ENCODE data around the gene USP44. TPM values are rescaled to one million over a fixed set of nuclear protein-coding genes. Genes with fewer than 3 reads are reported as not detected.

Gene USP44
- total and polyA plus RNA-seq, 2 experiments from 2014 or later = 235 to 248 TPM

DNA sequence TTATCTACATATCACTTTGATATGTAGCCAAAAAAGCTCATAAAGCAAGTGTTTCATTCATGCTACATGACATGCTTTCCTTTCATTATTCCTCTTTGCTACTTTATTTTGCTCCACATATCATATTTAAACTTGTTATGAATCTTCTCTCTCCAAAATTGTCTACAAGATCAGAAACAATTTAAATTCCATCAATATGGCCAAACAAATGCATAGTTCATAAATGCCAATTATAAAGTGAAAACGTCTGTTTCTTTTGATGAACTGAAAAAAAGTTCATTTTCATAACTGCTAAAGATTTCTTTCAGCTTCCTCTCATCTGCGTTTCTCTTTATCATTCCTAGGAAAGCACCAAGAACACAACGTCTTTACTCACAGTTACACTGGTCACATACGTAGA, 22.8 kb downstream of the USP44 start:
- Mint-ChIP-seq H3K4me1 (peaks cover 25% of the 10 kb centered on the region), H3K27me3 (ENCODE audit: insufficient read depth, low read depth, poor library complexity) (peaks cover 12% of the 10 kb centered on the region), H3K36me3 (ENCODE audit: low read depth) (peaks cover 89% of the 10 kb centered on the region), H3K27ac (0 out of 2 replicates have a peak overlapping the region, but pooled peaks have one; percentile 18), H3K4me3 (no peak overlapping the region), H3K9me3 (no peaks in the 10 kb centered on the region; the same call in 2 of the 3 replicates)
- Histone ChIP-seq H3K27me3 (ENCODE audit: insufficient read depth) (no peaks in the 10 kb centered on the region), H3K4me2 (no peak overlapping the region), H3F3A (replicated peaks; ENCODE audit: low read depth) (0 out of 2 replicates have a peak, but pooled peaks cover 22% of the 10 kb centered on the region), H3K4me3 (no peak overlapping the region), H3K36me3 (ENCODE audit: insufficient read depth) (peaks cover 64% of the 10 kb centered on the region), H3K4me1 (ENCODE audit: insufficient read depth) (peaks cover 13% of the 10 kb centered on the region), H3K9me2 (ENCODE audit: insufficient read depth) (no peaks in the 10 kb centered on the region), H4K20me1 (replicated peaks; ENCODE audit: insufficient read depth) (peaks cover 83% of the 10 kb centered on the region), H3K79me2 (replicated peaks; ENCODE audit: insufficient read depth) (peaks cover 100% of the 10 kb centered on the region), H2AFZ (no peak overlapping the region), H3K27ac (ENCODE audit: low read depth) (no peak overlapping the region)
- TF ChIP-seq EZH2 (IDR thresholded peaks at IDR 0.05; ENCODE audit: low read depth, unreplicated experiment) (no peak), NANOG (IDR thresholded peaks at IDR 0.05; ENCODE audit: borderline replicate concordance) (no peak), CREB1 (CRISPR knock-in tag; IDR thresholded peaks at IDR 0.05; ENCODE audit: low read depth) (no peak), EZH2phosphoT487 (IDR thresholded peaks at IDR 0.05; ENCODE audit: unreplicated experiment) (no peak), POLR2AphosphoS5 (IDR thresholded peaks at IDR 0.05; ENCODE audit: low read depth) (no peak), JUNB (IDR thresholded peaks at IDR 0.05; ENCODE audit: unreplicated experiment) (no peak), ZNF331 (CRISPR knock-in tag; IDR thresholded peaks at IDR 0.05; ENCODE audit: low read depth) (no peak), STAT1 (IDR thresholded peaks at IDR 0.05; ENCODE audit: unreplicated experiment) (no peak), ZNF114 (CRISPR knock-in tag; IDR thresholded peaks at IDR 0.05) (no peak)
- TF ChIP-seq, protein P1, sequence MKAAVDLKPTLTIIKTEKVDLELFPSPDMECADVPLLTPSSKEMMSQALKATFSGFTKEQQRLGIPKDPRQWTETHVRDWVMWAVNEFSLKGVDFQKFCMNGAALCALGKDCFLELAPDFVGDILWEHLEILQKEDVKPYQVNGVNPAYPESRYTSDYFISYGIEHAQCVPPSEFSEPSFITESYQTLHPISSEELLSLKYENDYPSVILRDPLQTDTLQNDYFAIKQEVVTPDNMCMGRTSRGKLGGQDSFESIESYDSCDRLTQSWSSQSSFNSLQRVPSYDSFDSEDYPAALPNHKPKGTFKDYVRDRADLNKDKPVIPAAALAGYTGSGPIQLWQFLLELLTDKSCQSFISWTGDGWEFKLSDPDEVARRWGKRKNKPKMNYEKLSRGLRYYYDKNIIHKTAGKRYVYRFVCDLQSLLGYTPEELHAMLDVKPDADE (IDR thresholded peaks at IDR 0.05) = no peak
- TF ChIP-seq, protein P2, sequence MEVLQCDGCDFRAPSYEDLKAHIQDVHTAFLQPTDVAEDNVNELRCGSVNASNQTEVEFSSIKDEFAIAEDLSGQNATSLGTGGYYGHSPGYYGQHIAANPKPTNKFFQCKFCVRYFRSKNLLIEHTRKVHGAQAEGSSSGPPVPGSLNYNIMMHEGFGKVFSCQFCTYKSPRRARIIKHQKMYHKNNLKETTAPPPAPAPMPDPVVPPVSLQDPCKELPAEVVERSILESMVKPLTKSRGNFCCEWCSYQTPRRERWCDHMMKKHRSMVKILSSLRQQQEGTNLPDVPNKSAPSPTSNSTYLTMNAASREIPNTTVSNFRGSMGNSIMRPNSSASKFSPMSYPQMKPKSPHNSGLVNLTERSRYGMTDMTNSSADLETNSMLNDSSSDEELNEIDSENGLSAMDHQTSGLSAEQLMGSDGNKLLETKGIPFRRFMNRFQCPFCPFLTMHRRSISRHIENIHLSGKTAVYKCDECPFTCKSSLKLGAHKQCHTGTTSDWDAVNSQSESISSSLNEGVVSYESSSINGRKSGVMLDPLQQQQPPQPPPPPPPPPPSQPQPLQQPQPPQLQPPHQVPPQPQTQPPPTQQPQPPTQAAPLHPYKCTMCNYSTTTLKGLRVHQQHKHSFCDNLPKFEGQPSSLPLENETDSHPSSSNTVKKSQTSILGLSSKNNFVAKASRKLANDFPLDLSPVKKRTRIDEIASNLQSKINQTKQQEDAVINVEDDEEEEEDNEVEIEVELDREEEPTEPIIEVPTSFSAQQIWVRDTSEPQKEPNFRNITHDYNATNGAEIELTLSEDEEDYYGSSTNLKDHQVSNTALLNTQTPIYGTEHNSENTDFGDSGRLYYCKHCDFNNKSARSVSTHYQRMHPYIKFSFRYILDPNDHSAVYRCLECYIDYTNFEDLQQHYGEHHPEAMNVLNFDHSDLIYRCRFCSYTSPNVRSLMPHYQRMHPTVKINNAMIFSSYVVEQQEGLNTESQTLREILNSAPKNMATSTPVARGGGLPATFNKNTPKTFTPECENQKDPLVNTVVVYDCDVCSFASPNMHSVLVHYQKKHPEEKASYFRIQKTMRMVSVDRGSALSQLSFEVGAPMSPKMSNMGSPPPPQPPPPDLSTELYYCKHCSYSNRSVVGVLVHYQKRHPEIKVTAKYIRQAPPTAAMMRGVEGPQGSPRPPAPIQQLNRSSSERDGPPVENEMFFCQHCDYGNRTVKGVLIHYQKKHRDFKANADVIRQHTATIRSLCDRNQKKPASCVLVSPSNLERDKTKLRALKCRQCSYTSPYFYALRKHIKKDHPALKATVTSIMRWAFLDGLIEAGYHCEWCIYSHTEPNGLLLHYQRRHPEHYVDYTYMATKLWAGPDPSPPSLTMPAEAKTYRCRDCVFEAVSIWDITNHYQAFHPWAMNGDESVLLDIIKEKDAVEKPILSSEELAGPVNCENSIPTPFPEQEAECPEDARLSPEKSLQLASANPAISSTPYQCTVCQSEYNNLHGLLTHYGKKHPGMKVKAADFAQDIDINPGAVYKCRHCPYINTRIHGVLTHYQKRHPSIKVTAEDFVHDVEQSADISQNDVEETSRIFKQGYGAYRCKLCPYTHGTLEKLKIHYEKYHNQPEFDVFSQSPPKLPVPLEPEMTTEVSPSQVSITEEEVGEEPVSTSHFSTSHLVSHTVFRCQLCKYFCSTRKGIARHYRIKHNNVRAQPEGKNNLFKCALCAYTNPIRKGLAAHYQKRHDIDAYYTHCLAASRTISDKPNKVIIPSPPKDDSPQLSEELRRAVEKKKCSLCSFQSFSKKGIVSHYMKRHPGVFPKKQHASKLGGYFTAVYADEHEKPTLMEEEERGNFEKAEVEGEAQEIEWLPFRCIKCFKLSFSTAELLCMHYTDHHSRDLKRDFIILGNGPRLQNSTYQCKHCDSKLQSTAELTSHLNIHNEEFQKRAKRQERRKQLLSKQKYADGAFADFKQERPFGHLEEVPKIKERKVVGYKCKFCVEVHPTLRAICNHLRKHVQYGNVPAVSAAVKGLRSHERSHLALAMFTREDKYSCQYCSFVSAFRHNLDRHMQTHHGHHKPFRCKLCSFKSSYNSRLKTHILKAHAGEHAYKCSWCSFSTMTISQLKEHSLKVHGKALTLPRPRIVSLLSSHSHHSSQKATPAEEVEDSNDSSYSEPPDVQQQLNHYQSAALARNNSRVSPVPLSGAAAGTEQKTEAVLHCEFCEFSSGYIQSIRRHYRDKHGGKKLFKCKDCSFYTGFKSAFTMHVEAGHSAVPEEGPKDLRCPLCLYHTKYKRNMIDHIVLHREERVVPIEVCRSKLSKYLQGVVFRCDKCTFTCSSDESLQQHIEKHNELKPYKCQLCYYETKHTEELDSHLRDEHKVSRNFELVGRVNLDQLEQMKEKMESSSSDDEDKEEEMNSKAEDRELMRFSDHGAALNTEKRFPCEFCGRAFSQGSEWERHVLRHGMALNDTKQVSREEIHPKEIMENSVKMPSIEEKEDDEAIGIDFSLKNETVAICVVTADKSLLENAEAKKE (CRISPR knock-in tag; IDR thresholded peaks at IDR 0.05) = no peak
- TF ChIP-seq, protein P3, sequence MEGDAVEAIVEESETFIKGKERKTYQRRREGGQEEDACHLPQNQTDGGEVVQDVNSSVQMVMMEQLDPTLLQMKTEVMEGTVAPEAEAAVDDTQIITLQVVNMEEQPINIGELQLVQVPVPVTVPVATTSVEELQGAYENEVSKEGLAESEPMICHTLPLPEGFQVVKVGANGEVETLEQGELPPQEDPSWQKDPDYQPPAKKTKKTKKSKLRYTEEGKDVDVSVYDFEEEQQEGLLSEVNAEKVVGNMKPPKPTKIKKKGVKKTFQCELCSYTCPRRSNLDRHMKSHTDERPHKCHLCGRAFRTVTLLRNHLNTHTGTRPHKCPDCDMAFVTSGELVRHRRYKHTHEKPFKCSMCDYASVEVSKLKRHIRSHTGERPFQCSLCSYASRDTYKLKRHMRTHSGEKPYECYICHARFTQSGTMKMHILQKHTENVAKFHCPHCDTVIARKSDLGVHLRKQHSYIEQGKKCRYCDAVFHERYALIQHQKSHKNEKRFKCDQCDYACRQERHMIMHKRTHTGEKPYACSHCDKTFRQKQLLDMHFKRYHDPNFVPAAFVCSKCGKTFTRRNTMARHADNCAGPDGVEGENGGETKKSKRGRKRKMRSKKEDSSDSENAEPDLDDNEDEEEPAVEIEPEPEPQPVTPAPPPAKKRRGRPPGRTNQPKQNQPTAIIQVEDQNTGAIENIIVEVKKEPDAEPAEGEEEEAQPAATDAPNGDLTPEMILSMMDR (conservative IDR thresholded peaks at IDR 0.05; ENCODE audit: low read depth in 2 of 2) = no peak
- TF ChIP-seq, protein P4, sequence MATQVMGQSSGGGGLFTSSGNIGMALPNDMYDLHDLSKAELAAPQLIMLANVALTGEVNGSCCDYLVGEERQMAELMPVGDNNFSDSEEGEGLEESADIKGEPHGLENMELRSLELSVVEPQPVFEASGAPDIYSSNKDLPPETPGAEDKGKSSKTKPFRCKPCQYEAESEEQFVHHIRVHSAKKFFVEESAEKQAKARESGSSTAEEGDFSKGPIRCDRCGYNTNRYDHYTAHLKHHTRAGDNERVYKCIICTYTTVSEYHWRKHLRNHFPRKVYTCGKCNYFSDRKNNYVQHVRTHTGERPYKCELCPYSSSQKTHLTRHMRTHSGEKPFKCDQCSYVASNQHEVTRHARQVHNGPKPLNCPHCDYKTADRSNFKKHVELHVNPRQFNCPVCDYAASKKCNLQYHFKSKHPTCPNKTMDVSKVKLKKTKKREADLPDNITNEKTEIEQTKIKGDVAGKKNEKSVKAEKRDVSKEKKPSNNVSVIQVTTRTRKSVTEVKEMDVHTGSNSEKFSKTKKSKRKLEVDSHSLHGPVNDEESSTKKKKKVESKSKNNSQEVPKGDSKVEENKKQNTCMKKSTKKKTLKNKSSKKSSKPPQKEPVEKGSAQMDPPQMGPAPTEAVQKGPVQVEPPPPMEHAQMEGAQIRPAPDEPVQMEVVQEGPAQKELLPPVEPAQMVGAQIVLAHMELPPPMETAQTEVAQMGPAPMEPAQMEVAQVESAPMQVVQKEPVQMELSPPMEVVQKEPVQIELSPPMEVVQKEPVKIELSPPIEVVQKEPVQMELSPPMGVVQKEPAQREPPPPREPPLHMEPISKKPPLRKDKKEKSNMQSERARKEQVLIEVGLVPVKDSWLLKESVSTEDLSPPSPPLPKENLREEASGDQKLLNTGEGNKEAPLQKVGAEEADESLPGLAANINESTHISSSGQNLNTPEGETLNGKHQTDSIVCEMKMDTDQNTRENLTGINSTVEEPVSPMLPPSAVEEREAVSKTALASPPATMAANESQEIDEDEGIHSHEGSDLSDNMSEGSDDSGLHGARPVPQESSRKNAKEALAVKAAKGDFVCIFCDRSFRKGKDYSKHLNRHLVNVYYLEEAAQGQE (IDR thresholded peaks at IDR 0.05; ENCODE audit: unreplicated experiment) = no peak
- DNase-seq (ENCODE audit: low spot score) (no peak), ATAC-seq (no peak)

All from GM23338 (cell line).